Measurements from ENCODE around the gene CASP8. TPM values are rescaled to one million over a fixed set of nuclear protein-coding genes. Genes with fewer than 3 reads are reported as not detected.

CASP8 gene
- total RNA-seq, 1 donor from 2014 or later = 2.7 TPM

GRCh38 chr2:201237486-201238123, 22.7 kb upstream of the CASP8 start:
- ATAC-seq (no peak), DNase-seq (no peak)
- intact Hi-C loops (cut with micrococcal nuclease) = loop anchor here (5.0 kb wide), 1 partner anchor 125 kb away; no protein-coding TSS in a partner anchor

GRCh38 chr2:201239167-201239935, 21.0 kb upstream of the CASP8 start:
- DNase-seq (peak; percentile 82), ATAC-seq (peak; percentile 91)
- intact Hi-C loops (cut with micrococcal nuclease) = loop anchor here (5.0 kb wide), 1 partner anchor 123 kb away; no protein-coding TSS in a partner anchor

- ATAC-seq (no peak), DNase-seq (no peak)
- intact Hi-C loops (cut with micrococcal nuclease) = no loop called here
These were observed 17.6 kb upstream of the CASP8 start for GRCh38 chr2:201242571-201243277.

GRCh38 chr2:201244829-201245228, 15.5 kb upstream of the CASP8 start:
- DNase-seq (no peak), ATAC-seq (no peak)
- intact Hi-C loops (cut with micrococcal nuclease) = no loop called here

- DNase-seq (no peak), ATAC-seq (no peak)
- intact Hi-C loops (cut with micrococcal nuclease) = no loop called here
These were observed 14.1 kb upstream of the CASP8 start for GRCh38 chr2:201246280-201246679.

GRCh38 chr2:201248288-201248844, 12.0 kb upstream of the CASP8 start:
- ATAC-seq (no peak), DNase-seq (no peak)
- intact Hi-C loops (cut with micrococcal nuclease) = no loop called here

- DNase-seq = no peak
- no peak for ATAC-seq
- intact Hi-C loops (cut with micrococcal nuclease) = no loop called here
These were observed 10.4 kb upstream of the CASP8 start for GRCh38 chr2:201249889-201250288.

- intact Hi-C loops (cut with micrococcal nuclease) = no loop called here
- no peak for DNase-seq
- no peak for ATAC-seq
These were observed 9.6 kb upstream of the CASP8 start for GRCh38 chr2:201250741-201251140.

- no peak for DNase-seq
- intact Hi-C loops (cut with micrococcal nuclease) = no loop called here
- ATAC-seq = no peak
These were observed 6.1 kb upstream of the CASP8 start for GRCh38 chr2:201254081-201254730.

- DNase-seq (no peak), ATAC-seq (no peak)
- intact Hi-C loops (cut with micrococcal nuclease) = no loop called here
These were observed 4.8 kb upstream of the CASP8 start for GRCh38 chr2:201255408-201256033.

GRCh38 chr2:201256082-201256481, 4.3 kb upstream of the CASP8 start:
- ATAC-seq = no peak
- no peak for DNase-seq
- intact Hi-C loops (cut with micrococcal nuclease) = no loop called here

- intact Hi-C loops (cut with micrococcal nuclease) = no loop called here
These were observed 2.9 kb upstream of the CASP8 start for GRCh38 chr2:201257381-201257955.

GRCh38 chr2:201257956-201258665, 2.2 kb upstream of the CASP8 start:
- peak; percentile 63 for DNase-seq
- ATAC-seq = peak; percentile 82
- intact Hi-C loops (cut with micrococcal nuclease) = no loop called here

More at GRCh38 chr2:201257381-201257955, 2.9 kb upstream of the CASP8 start:
- ATAC-seq (peak; percentile 70), DNase-seq (peak; percentile 48)

- peak; percentile 34 for ATAC-seq
- no peak for DNase-seq
- intact Hi-C loops (cut with micrococcal nuclease) = no loop called here
These were observed 1.4 kb upstream of the CASP8 start for GRCh38 chr2:201258666-201259615.

GRCh38 chr2:201261471-201261870, 1.1 kb downstream of the CASP8 start:
- ATAC-seq (no peak), DNase-seq (no peak)
- intact Hi-C loops (cut with micrococcal nuclease) = no loop called here

- intact Hi-C loops (cut with micrococcal nuclease) = no loop called here
- DNase-seq (no peak), ATAC-seq (no peak)
These were observed 1.6 kb downstream of the CASP8 start for GRCh38 chr2:201261906-201262305.

GRCh38 chr2:201262718-201263117, 2.4 kb downstream of the CASP8 start:
- intact Hi-C loops (cut with micrococcal nuclease) = no loop called here
- no peak for DNase-seq
- no peak for ATAC-seq

Data from left ventricle myocardium superior (tissue), 1 donor.